ENCODE data around the gene SLC22A3. TPM values are rescaled to one million over a fixed set of nuclear protein-coding genes. Genes with fewer than 3 reads are reported as not detected.

Gene SLC22A3
- total and polyA plus RNA-seq, 7 experiments from 2014 or later = not detected

- H3K36me3 Mint-ChIP-seq = peaks cover 0 to 3% (median 0%) of the 10 kb centered on the region in 5 donors
- H3K9me3 ChIP-seq (ENCODE audit: control insufficient read depth in 2 of 3, low read length in 3 of 3) = no peaks in the 10 kb centered on the region
- H3K27ac ChIP-seq (ENCODE audit: low read depth, low read length) = no peak overlapping the region
- CTCF ChIA-PET = no interaction called here
- intact Hi-C loops (cut with micrococcal nuclease) = no loop called here
- H3K4me3 ChIP-seq (ENCODE audit: low read length) = no peak overlapping the region
- POLR2A ChIA-PET = no interaction called here
- H3K27ac Mint-ChIP-seq = no peak overlapping the region
- H3K27me3 Mint-ChIP-seq = peaks cover 14 to 44% (median 39%) of the 10 kb centered on the region in 5 donors
- peaks cover 0 to 3% (median 0%) of the 10 kb centered on the region in 11 donors for H3K9me3 Mint-ChIP-seq
- H3K4me1 Mint-ChIP-seq = peaks cover 0 to 3% (median 0%) of the 10 kb centered on the region in 7 donors
- DNase-seq (no peak), ATAC-seq (no peak)
- H3K36me3 ChIP-seq (ENCODE audit: control insufficient read depth in 2 of 3, insufficient read depth in 3 of 3, low read length in 3 of 3) = no peaks in the 10 kb centered on the region
- H3K4me3 Mint-ChIP-seq = no peak overlapping the region
- H3K4me1 ChIP-seq (ENCODE audit: control insufficient read depth in 2 of 2, insufficient read depth in 2 of 2, low read length in 2 of 2) = no peaks in the 10 kb centered on the region
- H3K27me3 ChIP-seq (ENCODE audit: control insufficient read depth in 2 of 2, insufficient read depth in 2 of 2, low read length in 2 of 2) = no peaks in the 10 kb centered on the region
Measured at GRCh38 chr6:160333101-160333500, 15.1 kb upstream of the SLC22A3 start.

- Histone ChIP-seq H3K4me3 (ENCODE audit: low read length) (no peak overlapping the region), H3K9me3 (ENCODE audit: control insufficient read depth in 2 of 3, low read length in 3 of 3) (no peaks in the 10 kb centered on the region), H3K36me3 (ENCODE audit: control insufficient read depth in 2 of 3, insufficient read depth in 3 of 3, low read length in 3 of 3) (no peaks in the 10 kb centered on the region), H3K27ac (ENCODE audit: low read depth, low read length) (no peak overlapping the region), H3K4me1 (ENCODE audit: control insufficient read depth in 2 of 2, insufficient read depth in 2 of 2, low read length in 2 of 2) (no peaks in the 10 kb centered on the region), H3K27me3 (ENCODE audit: control insufficient read depth in 2 of 2, insufficient read depth in 2 of 2, low read length in 2 of 2) (no peaks in the 10 kb centered on the region)
- ChIA-PET CTCF (no interaction called here), POLR2A (no interaction called here)
- ATAC-seq = no peak
- no peak for DNase-seq
- intact Hi-C loops (cut with micrococcal nuclease) = no loop called here
- H3K4me1 Mint-ChIP-seq = peaks cover 0 to 3% (median 0%) of the 10 kb centered on the region in 7 donors
- no peak overlapping the region for H3K4me3 Mint-ChIP-seq
- peaks cover 0 to 3% (median 0%) of the 10 kb centered on the region in 11 donors for H3K9me3 Mint-ChIP-seq
- no peaks in the 10 kb centered on the region for H3K36me3 Mint-ChIP-seq
- no peak overlapping the region for H3K27ac Mint-ChIP-seq
- H3K27me3 Mint-ChIP-seq = peaks cover 9 to 49% (median 41%) of the 10 kb centered on the region in 5 donors
Measured at GRCh38 chr6:160333841-160334240, 14.3 kb upstream of the SLC22A3 start.

- DNase-seq (no peak), ATAC-seq (no peak)
- no peaks in the 10 kb centered on the region for H3K36me3 ChIP-seq (ENCODE audit: control insufficient read depth in 2 of 3, insufficient read depth in 3 of 3, low read length in 3 of 3)
- H3K4me1 ChIP-seq (ENCODE audit: control insufficient read depth in 2 of 2, insufficient read depth in 2 of 2, low read length in 2 of 2) = no peaks in the 10 kb centered on the region
- H3K9me3 ChIP-seq (ENCODE audit: control insufficient read depth in 2 of 3, low read length in 3 of 3) = no peaks in the 10 kb centered on the region
- peaks cover 0 to 3% (median 0%) of the 10 kb centered on the region in 7 donors for H3K4me1 Mint-ChIP-seq
- no peak overlapping the region for H3K4me3 Mint-ChIP-seq
- intact Hi-C loops (cut with micrococcal nuclease) = no loop called here
- CTCF ChIA-PET = no interaction called here
- H3K36me3 Mint-ChIP-seq = no peaks in the 10 kb centered on the region
- H3K27ac Mint-ChIP-seq = no peak overlapping the region
- H3K27me3 ChIP-seq (ENCODE audit: control insufficient read depth in 2 of 2, insufficient read depth in 2 of 2, low read length in 2 of 2) = no peaks in the 10 kb centered on the region
- no peak overlapping the region for H3K4me3 ChIP-seq (ENCODE audit: low read length)
- no peak overlapping the region for H3K27ac ChIP-seq (ENCODE audit: low read depth, low read length)
- H3K27me3 Mint-ChIP-seq = peaks cover 9 to 46% (median 38%) of the 10 kb centered on the region in 5 donors
- POLR2A ChIA-PET = no interaction called here
- peaks cover 0 to 3% (median 0%) of the 10 kb centered on the region in 11 donors for H3K9me3 Mint-ChIP-seq
Measured at GRCh38 chr6:160336200-160336599, 12.0 kb upstream of the SLC22A3 start.

GRCh38 chr6:160337301-160337700, 10.9 kb upstream of the SLC22A3 start:
- no peaks in the 10 kb centered on the region for H3K9me3 ChIP-seq (ENCODE audit: control insufficient read depth in 2 of 3, low read length in 3 of 3)
- no peak for DNase-seq
- Mint-ChIP-seq H3K36me3 (no peaks in the 10 kb centered on the region), H3K27ac (no peak overlapping the region), H3K9me3 (peaks cover 0 to 3% (median 0%) of the 10 kb centered on the region in 11 donors), H3K27me3 (peaks cover 9 to 40% (median 32%) of the 10 kb centered on the region in 5 donors), H3K4me1 (peaks cover 0 to 3% (median 0%) of the 10 kb centered on the region in 7 donors), H3K4me3 (no peak overlapping the region)
- no peak overlapping the region for H3K27ac ChIP-seq (ENCODE audit: low read depth, low read length)
- H3K4me3 ChIP-seq (ENCODE audit: low read length) = no peak overlapping the region
- ChIA-PET POLR2A (no interaction called here), CTCF (no interaction called here)
- no peaks in the 10 kb centered on the region for H3K36me3 ChIP-seq (ENCODE audit: control insufficient read depth in 2 of 3, insufficient read depth in 3 of 3, low read length in 3 of 3)
- ATAC-seq = no peak
- no peaks in the 10 kb centered on the region for H3K4me1 ChIP-seq (ENCODE audit: control insufficient read depth in 2 of 2, insufficient read depth in 2 of 2, low read length in 2 of 2)
- intact Hi-C loops (cut with micrococcal nuclease) = no loop called here
- no peaks in the 10 kb centered on the region for H3K27me3 ChIP-seq (ENCODE audit: control insufficient read depth in 2 of 2, insufficient read depth in 2 of 2, low read length in 2 of 2)

GRCh38 chr6:160337991-160338390, 10.2 kb upstream of the SLC22A3 start:
- no peak overlapping the region for H3K27ac Mint-ChIP-seq
- Histone ChIP-seq H3K4me3 (ENCODE audit: low read length) (no peak overlapping the region), H3K4me1 (ENCODE audit: control insufficient read depth in 2 of 2, insufficient read depth in 2 of 2, low read length in 2 of 2) (no peaks in the 10 kb centered on the region), H3K27me3 (ENCODE audit: control insufficient read depth in 2 of 2, insufficient read depth in 2 of 2, low read length in 2 of 2) (no peaks in the 10 kb centered on the region), H3K36me3 (ENCODE audit: control insufficient read depth in 2 of 3, insufficient read depth in 3 of 3, low read length in 3 of 3) (no peaks in the 10 kb centered on the region), H3K27ac (ENCODE audit: low read depth, low read length) (no peak overlapping the region), H3K9me3 (ENCODE audit: control insufficient read depth in 2 of 3, low read length in 3 of 3) (no peaks in the 10 kb centered on the region)
- ChIA-PET CTCF (no interaction called here), POLR2A (no interaction called here)
- H3K9me3 Mint-ChIP-seq = peaks cover 0 to 3% (median 0%) of the 10 kb centered on the region in 11 donors
- H3K4me3 Mint-ChIP-seq = no peak overlapping the region
- no peak for ATAC-seq
- peaks cover 0 to 3% (median 0%) of the 10 kb centered on the region in 7 donors for H3K4me1 Mint-ChIP-seq
- intact Hi-C loops (cut with micrococcal nuclease) = no loop called here
- H3K27me3 Mint-ChIP-seq = peaks cover 9 to 36% (median 30%) of the 10 kb centered on the region in 5 donors
- no peak for DNase-seq
- no peaks in the 10 kb centered on the region for H3K36me3 Mint-ChIP-seq

GRCh38 chr6:160343144-160343543, 5.0 kb upstream of the SLC22A3 start:
- Histone ChIP-seq H3K36me3 (ENCODE audit: control insufficient read depth in 2 of 3, insufficient read depth in 3 of 3, low read length in 3 of 3) (no peaks in the 10 kb centered on the region), H3K4me1 (ENCODE audit: control insufficient read depth in 2 of 2, insufficient read depth in 2 of 2, low read length in 2 of 2) (no peaks in the 10 kb centered on the region), H3K27ac (ENCODE audit: low read depth, low read length) (no peak overlapping the region), H3K27me3 (ENCODE audit: control insufficient read depth in 2 of 2, insufficient read depth in 2 of 2, low read length in 2 of 2) (no peaks in the 10 kb centered on the region), H3K9me3 (ENCODE audit: control insufficient read depth in 2 of 3, low read length in 3 of 3) (no peaks in the 10 kb centered on the region), H3K4me3 (ENCODE audit: low read length) (no peak overlapping the region)
- H3K27ac Mint-ChIP-seq = peak overlapping the region in 1 of 9 donors; percentile 17
- peaks cover 0 to 5% (median 0%) of the 10 kb centered on the region in 11 donors for H3K9me3 Mint-ChIP-seq
- intact Hi-C loops (cut with micrococcal nuclease) = no loop called here
- ChIA-PET POLR2A (no interaction called here), CTCF (no interaction called here)
- H3K4me1 Mint-ChIP-seq = peaks cover 0 to 9% (median 0%) of the 10 kb centered on the region in 7 donors
- DNase-seq (no peak), ATAC-seq (no peak)
- peaks cover 17 to 39% (median 29%) of the 10 kb centered on the region in 5 donors for H3K27me3 Mint-ChIP-seq
- no peak overlapping the region for H3K4me3 Mint-ChIP-seq
- H3K36me3 Mint-ChIP-seq = no peaks in the 10 kb centered on the region

- Histone ChIP-seq H3K36me3 (ENCODE audit: control insufficient read depth in 2 of 3, insufficient read depth in 3 of 3, low read length in 3 of 3) (no peaks in the 10 kb centered on the region), H3K4me1 (ENCODE audit: control insufficient read depth in 2 of 2, insufficient read depth in 2 of 2, low read length in 2 of 2) (no peaks in the 10 kb centered on the region), H3K27ac (ENCODE audit: low read depth, low read length) (no peak overlapping the region), H3K9me3 (ENCODE audit: control insufficient read depth in 2 of 3, low read length in 3 of 3) (no peaks in the 10 kb centered on the region), H3K27me3 (ENCODE audit: control insufficient read depth in 2 of 2, insufficient read depth in 2 of 2, low read length in 2 of 2) (no peaks in the 10 kb centered on the region), H3K4me3 (ENCODE audit: low read length) (no peak overlapping the region)
- no peak overlapping the region for H3K4me3 Mint-ChIP-seq
- no peak overlapping the region for H3K27ac Mint-ChIP-seq
- peaks cover 0 to 5% (median 0%) of the 10 kb centered on the region in 11 donors for H3K9me3 Mint-ChIP-seq
- H3K27me3 Mint-ChIP-seq = peaks cover 21 to 43% (median 29%) of the 10 kb centered on the region in 5 donors
- no peaks in the 10 kb centered on the region for H3K36me3 Mint-ChIP-seq
- DNase-seq = no peak
- CTCF ChIA-PET = no interaction called here
- intact Hi-C loops (cut with micrococcal nuclease) = no loop called here
- ATAC-seq = no peak
- H3K4me1 Mint-ChIP-seq = peaks cover 0 to 13% (median 4%) of the 10 kb centered on the region in 7 donors
- POLR2A ChIA-PET = no interaction called here
Measured at GRCh38 chr6:160344271-160344670, 3.9 kb upstream of the SLC22A3 start.

Measured in naive thymus-derived CD4-positive, alpha-beta T cell (primary cell).